ENCODE results near the gene SCN3A.

Gene SCN3A

GRCh38 chr2:165203689-165204559 is at the start of gene SCN3A:
Gene SCN3A, minus strand, starts transcription at chr2:165204050. Its CDS starts 27,656 bp downstream, at chr2:165176394.
- peak; percentile 33 for DNase-seq

DNA sequence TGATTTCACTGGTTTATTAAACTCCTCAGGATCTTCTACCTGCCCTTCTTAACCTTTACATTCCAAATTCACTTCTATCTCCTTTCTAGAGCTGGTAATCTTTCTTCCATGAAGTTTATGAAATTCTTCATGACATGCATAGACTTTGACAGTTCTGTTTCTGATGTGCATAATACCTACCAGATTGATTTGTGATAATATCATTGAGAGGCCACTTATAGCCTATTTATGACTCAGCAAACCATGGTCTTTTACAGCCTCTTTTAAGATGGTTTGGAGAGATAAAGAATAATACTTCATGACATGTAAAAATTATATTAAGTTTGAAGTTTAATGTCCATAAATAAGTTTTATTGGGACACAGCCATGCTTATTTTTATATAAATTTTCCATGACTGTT is 49.3 kb upstream of the SCN3A start:
- DNase-seq, result no peak

DNA sequence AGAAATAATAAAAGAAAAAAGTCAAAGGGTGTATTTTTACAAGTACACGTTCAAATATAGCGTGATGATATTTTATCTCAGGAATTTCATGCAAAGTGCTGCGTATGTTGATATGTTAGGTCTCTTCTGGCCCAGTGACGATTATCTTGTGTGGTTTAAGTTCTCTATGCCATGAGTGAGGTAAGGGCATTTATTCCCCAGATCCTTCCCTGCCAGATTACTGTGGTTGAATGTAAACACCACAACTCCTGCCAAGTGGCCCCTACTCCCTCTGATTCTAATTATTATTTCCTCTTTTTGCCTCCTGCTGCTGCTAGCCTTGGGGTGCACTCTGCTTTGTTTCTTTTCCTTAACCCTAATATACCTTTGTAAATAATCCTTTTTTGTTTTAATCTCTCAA is 47.5 kb upstream of the SCN3A start:
- no peak for DNase-seq

- DNase-seq, result no peak
Observed at GRCh38 chr2:165248238-165248637, 44.4 kb upstream of the SCN3A start.

- DNase-seq, result no peak
Observed at GRCh38 chr2:165245081-165245793, 41.4 kb upstream of the SCN3A start.

DNA sequence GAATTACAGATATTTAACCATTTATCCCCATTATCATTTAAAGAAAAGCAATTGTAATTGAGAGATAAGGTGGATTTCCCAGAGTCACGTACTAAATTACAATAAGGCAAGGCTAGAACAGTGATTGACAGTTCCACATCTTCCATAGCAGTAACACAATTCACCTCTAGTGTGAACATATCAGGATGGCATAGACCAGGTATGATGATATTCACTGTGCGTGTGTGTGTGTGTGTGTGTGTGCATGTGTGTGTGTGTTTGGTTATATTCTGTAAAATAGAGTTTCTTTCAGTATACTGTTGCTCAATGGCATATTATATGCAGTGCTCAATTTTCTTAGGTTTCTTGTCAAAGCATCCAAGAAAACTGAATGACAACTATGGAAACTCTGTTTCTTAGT is 37.1 kb upstream of the SCN3A start:
- DNase-seq, result no peak

GRCh38 chr2:165239856-165240515 is 36.1 kb upstream of the SCN3A start:
- no peak for DNase-seq

GRCh38 chr2:165239230-165239629 is 35.4 kb upstream of the SCN3A start, which contains the start of gene SCN2A:
Gene SCN2A, plus strand, starts transcription at chr2:165239414. Its CDS starts 56,410 bp downstream, at chr2:165295824.
- DNase-seq, result no peak

DNA sequence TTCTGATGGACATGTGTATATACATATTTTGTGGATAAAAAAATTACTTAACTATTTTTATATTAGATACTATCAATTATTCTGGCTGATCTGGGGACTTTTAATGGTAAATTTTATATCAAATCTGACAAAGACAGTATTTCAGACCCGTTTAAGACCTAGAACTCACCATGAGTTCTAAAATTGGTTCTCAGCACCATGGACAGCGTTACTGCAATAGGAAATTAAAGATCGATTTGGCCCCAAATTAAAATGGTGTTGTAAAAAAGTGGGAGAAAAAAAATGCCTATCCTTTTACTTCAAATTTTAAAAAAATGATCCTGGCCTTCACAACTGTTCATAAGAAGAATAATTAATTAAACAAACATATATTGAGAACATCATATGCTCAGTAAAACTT is 34.4 kb upstream of the SCN3A start:
- DNase-seq, result peak; percentile 24

DNA sequence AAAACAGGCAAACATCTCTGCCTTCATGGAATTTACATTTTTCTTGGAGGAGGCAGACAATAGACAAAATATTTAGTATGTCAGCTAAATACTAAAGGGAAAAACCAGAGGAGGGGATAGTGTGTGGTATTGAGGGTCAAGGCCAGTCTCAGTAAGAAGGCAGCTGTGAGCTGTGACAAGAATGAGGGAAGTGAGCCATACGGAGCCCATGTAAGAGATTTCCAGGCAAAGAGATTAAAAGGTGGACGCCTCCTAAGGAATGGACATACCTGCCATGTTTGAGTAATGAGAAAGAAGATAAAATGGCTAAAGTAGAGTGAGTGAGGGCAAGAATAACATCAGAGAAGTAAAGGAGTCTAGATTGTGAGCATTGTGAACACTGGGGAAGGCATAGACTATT is 33.2 kb upstream of the SCN3A start:
- DNase-seq, result no peak

DNA sequence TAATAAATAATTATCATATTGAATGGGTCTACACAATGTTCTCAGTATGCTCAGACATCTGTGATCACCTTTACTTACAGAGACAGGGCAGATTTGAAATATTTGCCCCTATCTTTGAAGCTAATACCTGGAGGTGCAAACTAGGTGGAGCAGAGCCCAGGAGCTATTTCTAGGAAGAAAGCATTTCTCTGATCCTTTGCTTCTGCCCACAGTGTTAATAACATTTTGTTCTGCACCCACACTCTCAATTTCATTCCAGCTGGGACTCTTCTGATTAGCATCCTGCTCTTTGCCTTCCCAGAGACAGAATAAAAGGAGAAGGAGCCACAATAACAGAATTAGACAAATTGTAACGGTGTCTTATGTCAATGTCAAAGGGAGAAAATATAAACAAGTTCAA is 23.7 kb upstream of the SCN3A start:
- DNase-seq, result no peak

DNA sequence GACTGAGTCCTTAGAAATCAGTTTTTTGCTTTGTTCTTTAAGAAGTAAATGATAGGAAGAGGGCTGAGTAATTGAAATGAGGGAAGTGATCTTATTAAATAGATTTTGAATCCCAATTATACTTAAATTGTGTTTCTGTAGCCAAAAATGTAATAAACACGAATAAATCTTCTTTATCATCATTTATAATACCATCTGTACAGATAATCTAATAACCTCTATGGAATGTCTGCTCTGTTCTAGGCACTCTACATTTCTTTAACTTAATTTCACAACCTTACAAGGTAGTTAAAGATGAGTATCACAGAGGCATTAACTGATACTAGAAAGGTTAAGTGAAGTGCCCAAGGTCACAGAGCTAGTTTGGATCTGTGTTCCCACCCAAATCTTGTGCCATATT is 21.1 kb upstream of the SCN3A start:
- DNase-seq, result no peak

GRCh38 chr2:165219481-165219880 is 15.6 kb upstream of the SCN3A start:
- DNase-seq, result no peak

GRCh38 chr2:165214093-165214492 is 10.2 kb upstream of the SCN3A start:
- DNase-seq, result no peak

GRCh38 chr2:165208094-165208493 is 4.2 kb upstream of the SCN3A start:
- no peak for DNase-seq

DNA sequence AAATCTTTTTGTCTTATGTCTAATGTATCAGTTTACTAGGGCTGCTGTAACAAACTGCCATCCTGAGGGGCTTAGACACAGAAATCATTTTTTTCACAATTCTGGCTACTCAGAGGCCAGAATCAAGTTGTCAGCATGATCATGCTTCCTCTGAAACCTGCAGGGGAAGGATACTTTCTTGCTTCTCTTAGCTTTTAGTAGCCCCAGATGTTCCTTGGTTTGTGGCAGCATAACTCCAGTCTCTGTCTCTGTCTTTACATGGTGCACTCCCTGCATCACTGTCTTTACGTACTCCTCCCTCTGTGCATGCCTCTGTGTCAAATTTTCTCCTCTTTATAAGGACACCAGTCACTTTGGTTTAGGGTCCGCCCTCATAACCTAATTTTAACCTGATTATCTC is 2.0 kb upstream of the SCN3A start:
- DNase-seq, result no peak

DNA sequence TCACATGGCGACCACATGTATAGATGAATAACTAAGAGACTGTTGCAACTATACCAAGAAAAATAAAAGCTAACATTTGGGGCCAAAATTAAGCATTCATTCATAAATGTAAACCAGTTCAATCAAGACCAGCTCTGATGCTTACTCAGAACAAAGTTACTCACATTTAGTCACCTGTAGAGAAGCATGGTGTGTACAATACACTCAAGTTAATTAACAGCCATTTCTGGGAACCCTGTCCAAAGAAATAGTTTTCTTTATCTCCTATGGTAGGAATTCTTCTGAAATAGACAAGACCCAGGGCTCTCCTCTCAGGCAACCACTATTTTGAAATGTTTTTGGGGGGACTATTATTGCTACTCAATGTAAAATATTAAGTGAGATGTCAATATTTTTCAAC is 1.6 kb downstream of the SCN3A start:
- DNase-seq, result no peak

DNA sequence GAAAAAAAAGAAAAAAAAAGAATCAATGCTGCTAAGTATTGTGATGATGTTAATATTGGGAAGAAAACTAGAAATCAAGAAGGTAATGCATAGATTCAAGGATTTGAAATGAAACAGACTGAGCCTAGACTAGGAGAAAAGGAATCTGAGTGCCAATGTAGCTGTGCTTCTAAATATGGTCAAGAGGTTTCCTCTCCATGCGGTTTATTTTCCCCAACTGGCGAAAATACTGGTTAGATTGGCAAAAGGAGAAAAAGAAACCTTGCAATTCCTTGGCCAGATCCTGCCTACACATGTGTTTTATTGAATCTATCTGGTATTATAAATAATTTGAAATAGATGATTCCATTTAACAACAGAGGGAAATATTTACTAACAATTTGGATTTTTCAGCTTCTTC is 5.7 kb downstream of the SCN3A start:
- no peak for DNase-seq

DNA sequence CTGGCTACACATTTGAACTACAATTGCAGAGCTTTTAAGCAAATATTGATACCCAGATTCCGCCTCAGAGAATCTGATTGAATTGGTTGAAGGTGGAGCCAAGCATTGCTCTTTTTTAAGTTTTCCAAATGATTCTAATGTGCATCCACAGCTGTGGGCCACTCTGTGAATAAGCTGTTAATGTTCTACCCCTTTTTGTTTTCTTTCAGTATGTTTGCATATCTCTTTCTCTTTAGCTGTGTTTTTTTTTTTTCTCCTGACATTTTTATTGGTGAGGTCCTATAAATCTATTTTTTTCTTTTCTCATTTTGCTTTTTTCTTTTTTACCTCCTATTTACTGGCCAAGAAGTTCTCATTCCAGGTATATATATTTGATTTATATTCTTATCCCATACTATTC is 6.5 kb downstream of the SCN3A start:
- no peak for DNase-seq

- DNase-seq, result no peak
Observed at GRCh38 chr2:165196411-165196810, 7.4 kb downstream of the SCN3A start.

- no peak for DNase-seq
Observed at GRCh38 chr2:165193178-165193777, 10.6 kb downstream of the SCN3A start.

GRCh38 chr2:165192729-165193128 is 11.1 kb downstream of the SCN3A start:
- DNase-seq, result no peak

GRCh38 chr2:165191096-165191728 is 12.6 kb downstream of the SCN3A start:
- DNase-seq, result no peak

All from amniotic stem cell (primary cell).